Activated CD4-positive, alpha-beta T cell treated with anti-CD3 and anti-CD28 coated beads, Interleukin-2, amount 50 U/mL, for 24 hours (primary cell): ENCODE results near the gene OXNAD1.

Experiments used
- DNase-seq, 2 donors: peaks; one replicate each; pipeline ENCODE4 v3.0.0-alpha.2; 2020; ENCODE audit warnings: low read depth in 1 of 2, low spot score in 1 of 2

The OXNAD1 gene

DNA sequence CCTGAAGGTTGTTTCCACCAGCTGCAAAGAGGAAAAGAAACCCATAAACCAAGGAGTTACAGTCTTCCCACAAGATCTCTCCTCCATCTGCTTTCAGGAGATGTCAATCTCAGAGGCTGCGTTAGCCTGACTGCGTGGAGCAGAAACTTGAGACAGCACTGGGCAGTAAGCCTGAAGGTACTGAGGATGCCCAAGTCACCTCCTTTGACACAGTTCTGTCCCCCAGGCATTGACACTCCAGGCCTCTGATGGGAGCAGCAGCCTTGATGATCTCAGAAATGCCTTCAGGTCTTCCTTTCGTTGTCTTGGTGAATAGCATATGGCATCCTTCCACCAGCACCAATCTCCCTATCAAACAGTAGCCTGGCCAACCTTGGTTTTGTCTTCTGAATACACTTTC lies 89.3 kb downstream of the OXNAD1 start:
- DNase-seq: no peak
